ENCODE measurements around the gene PIP5KL1.

The PIP5KL1 gene

DNA sequence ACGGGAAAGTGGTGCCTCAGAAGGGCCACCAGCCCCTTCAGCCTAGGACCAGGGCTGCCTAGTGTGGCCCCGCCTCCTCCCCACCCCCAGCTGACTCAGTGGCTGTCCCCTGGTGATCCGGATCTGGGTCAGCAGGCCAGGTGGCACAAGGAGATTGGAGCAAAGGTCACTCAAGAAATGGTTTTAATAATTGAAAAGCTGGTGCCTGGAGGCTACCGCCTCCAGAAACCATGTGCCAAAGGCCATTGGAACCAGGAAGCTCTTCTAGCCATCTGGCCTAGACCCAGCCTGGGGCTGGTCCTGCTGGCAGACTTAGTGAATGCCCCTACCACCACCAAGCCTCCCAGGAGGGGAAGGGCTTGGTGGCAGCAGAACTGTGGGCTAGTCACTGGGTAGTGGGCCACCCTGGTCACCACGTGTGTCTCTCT, 15.2 kb downstream of the PIP5KL1 start:
- no peak for FAIRE-seq

DNA sequence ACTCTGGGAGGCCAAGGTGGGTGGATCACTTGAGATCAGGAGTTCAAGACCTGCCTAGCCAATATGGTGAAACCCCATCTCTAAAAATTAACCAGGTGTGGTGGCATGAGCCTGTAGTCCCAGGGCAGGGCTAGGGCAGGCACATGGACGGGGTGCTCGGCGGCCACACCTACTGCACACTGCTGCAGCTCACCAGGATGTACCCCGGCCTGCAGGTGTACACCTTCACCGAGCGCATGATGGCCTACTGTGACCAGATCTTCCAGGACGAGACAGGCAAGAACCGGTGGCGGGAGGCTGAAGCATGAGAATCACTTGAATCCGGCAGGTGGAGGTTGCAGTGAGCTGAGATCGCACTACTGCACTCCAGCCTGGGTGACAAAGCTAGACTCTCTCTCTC, 16.9 kb downstream of the PIP5KL1 start:
- no peak for FAIRE-seq

- FAIRE-seq: no peak
These were observed 17.7 kb downstream of the PIP5KL1 start for GRCh38 chr9:127912882-127913281.

DNA sequence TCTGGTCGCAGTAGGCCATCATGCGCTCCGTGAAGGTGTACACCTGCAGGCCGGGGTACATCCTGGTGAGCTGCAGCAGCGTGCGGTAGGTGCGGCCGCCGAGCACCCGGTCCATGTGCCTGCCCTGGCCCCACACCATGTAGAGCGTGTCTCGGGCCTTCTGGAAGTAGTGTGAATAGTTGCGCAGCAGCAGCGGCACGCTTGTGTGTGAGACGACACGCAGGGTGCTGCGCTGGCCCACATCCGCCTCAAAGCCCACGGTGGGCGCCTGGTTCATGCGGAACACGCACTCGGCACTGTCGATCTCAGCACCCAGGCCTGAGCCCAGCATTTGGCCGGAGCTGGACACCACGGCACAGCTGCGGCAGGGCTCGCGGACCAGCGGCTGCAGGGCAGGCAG, 18.3 kb downstream of the PIP5KL1 start:
- FAIRE-seq: no peak

DNA sequence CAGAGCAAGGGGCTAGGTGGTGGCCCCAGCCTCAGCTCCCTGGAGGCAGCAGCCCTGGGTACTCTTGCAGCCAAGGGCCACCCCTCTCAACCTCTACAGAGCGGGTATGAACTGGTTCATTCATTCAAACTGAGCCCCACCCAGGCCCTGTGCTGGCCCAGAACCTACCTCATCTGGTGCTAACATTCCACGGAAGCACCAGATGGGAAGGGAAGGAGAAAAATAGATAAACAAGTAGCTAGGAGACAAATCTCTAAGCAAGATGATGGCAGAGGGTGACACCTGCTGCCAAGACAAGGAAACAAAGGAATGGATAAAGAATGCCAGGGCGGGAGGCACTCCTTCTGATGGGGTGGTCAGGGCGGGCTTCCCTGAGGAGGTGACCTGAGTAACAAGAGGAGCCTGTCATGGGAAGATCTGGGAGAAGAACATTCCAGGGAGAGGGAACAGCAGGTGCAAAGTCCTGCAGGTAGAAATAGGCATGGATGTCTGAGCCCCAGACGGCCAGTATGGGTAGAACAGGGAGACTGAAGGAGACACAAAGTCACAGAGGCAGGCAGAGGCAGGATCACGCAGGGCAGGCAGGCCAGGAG, 19.9 kb downstream of the PIP5KL1 start:
- no peak for FAIRE-seq

GRCh38 chr9:127909839-127910273, 20.7 kb downstream of the PIP5KL1 start:
- FAIRE-seq: no peak

DNA sequence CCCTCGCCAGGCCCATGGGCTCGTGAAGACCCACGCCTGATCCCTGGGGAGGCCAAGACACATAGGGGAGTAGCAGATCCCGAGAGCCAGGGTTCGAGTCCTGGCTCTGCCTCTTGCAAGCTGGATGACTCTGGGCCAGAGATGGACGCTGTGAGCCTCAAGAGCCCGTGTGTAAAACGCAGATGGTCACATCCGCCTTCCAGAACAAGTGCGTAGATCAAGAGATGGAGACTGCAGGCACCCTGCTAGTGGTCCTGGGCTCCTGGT, 22.0 kb downstream of the PIP5KL1 start:
- FAIRE-seq: no peak

- FAIRE-seq: no peak
These were observed 22.5 kb downstream of the PIP5KL1 start for GRCh38 chr9:127907867-127908659.

DNA sequence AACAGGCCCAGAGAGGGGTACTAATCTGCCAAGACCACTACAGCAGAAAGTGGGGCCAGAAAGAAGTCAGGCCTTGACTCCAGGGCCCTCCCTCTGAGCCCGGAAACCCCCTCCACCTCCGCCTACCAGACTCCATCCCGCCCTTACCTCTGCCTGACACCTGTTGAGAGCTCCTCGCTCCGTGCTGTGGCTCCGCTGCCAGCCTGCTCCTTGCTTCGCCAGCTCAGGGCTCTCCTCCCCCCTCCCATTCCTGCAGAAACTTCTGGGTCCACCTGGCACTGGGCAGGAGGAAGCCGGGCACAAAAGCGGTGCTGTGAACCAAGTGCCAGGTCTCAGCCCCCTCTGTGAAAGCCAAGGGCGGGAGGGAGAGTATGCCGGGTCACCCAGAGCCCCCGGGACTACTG, 24.8 kb downstream of the PIP5KL1 start:
- no peak for FAIRE-seq

- FAIRE-seq: no peak
These were observed 25.4 kb downstream of the PIP5KL1 start for GRCh38 chr9:127905004-127905728.

DNA sequence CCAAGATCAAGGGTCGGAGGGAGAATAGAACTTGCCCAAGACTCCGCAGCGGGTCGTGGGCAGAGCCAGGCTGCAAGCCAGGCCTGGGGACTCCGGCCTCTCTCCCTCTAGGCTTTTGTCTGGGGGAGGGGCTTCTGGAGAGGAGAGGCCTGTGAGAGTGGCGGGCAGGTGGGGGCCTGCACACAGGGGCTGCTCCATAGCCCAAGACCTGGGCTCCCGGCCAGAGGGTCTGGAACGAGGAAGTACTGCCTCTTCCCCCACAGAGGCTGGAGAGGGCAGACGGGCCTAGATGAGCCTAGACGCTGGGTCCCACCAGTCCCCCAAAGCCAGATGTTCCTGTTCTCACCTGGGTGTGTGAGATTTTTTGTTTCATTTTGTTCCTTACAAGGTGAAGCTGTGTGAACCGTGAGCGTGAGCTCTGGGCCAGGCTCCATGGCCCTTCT, 26.0 kb downstream of the PIP5KL1 start:
- FAIRE-seq: no peak

- FAIRE-seq: no peak
These were observed 26.8 kb downstream of the PIP5KL1 start for GRCh38 chr9:127903557-127904475.

- FAIRE-seq: no peak
These were observed 31.2 kb downstream of the PIP5KL1 start, which contains the start of gene ST6GALNAC6 for GRCh38 chr9:127899128-127899943. Gene ST6GALNAC6, minus strand, starts transcription at chr9:127899603. Its CDS starts 1,622 bp downstream, at chr9:127897981.

GRCh38 chr9:127898433-127899127, 32.0 kb downstream of the PIP5KL1 start:
- FAIRE-seq: no peak

GRCh38 chr9:127897193-127897692, 33.3 kb downstream of the PIP5KL1 start:
- no peak for FAIRE-seq

- FAIRE-seq: no peak
These were observed 34.0 kb downstream of the PIP5KL1 start for GRCh38 chr9:127896395-127897192.

DNA sequence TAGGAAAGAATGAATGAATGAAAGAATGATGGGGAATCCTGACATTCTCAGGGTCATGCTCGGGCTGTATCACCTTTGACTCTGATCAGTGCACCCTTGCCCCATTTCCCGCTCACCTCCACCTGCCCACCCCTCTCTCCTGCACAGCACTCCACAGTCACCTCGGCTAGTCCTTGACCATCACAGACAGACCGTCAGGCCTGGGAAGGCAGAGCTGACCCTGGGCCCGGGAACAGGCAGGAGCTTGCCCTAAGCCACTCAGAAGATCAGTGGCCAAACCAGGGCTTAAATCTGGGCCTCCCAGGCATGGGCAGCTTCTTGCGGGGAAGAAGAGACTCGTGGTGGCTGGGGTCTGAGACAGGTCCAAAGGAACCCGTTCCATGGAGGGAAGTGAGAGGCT, 34.8 kb downstream of the PIP5KL1 start:
- no peak for FAIRE-seq

GRCh38 chr9:127893392-127893791, 37.2 kb downstream of the PIP5KL1 start:
- FAIRE-seq: no peak

GRCh38 chr9:127892831-127893230, 37.7 kb downstream of the PIP5KL1 start:
- no peak for FAIRE-seq

DNA sequence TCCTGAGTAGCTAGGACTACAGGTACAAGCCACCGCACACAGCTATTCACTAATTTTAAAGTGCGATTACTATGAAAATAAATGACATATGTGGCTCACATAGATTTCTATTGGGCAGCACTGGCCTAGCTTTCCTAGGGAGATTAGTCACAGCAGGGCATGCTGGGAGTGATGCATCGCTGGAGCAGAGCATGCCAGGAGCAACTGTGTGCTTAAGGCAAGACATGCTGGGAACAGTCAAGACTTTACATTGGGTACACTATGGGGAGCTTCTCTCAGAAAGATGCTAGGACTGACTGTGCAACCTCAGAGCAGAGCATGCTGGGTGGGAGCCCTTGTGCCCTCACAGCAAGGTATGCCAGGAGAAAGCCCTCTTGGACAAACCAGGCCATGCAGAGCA, 40.5 kb downstream of the PIP5KL1 start:
- no peak for FAIRE-seq

Data from colon (tissue), 2 donors.